Kidney epithelial cell (primary cell): ENCODE results near the gene GLT1D1. TPM values are rescaled to one million over a fixed set of nuclear protein-coding genes. Genes with fewer than 3 reads are reported as not detected.

Experiments
- DNase-seq: peaks from one replicate; pipeline ENCODE4 v3.0.0-alpha.2; 2010; ENCODE audit warnings: low read depth
- H3K27me3 ChIP-seq: 2 replicates; pipeline ENCODE4 v1.6.0; 2011; ENCODE audit warnings: low read length; ENCODE audit not compliant: control insufficient read depth, insufficient read depth
- H3K36me3 ChIP-seq: 2 replicates; pipeline ENCODE4 v1.5.1; 2011; ENCODE audit warnings: low read length; ENCODE audit not compliant: control insufficient read depth, insufficient read depth
- H3K4me3 ChIP-seq: 2 replicates; pipeline ENCODE4 v1.5.1; 2011; ENCODE audit warnings: low read depth, mild to moderate bottlenecking, control low read depth, low read length
- total RNA-seq: library from RNA; depleted of rRNA; stranded (reverse); fragments of >200 nt; gene quantifications from 2 replicates; pipeline ENCODE4 v1.2.3, GENCODE V29; 2015
- TF ChIP-seq, protein P1 (sequence below): IDR thresholded peaks from 2 replicates; pipeline ENCODE4 v1.5.1; 2011; ENCODE audit warnings: mild to moderate bottlenecking, moderate library complexity, low read length, control low read depth, inconsistent platforms; ENCODE audit not compliant: insufficient read depth, poor library complexity, severe bottlenecking

The GLT1D1 gene
- total RNA-seq, 1 donor from 2014 or later: 1.7 TPM

DNA sequence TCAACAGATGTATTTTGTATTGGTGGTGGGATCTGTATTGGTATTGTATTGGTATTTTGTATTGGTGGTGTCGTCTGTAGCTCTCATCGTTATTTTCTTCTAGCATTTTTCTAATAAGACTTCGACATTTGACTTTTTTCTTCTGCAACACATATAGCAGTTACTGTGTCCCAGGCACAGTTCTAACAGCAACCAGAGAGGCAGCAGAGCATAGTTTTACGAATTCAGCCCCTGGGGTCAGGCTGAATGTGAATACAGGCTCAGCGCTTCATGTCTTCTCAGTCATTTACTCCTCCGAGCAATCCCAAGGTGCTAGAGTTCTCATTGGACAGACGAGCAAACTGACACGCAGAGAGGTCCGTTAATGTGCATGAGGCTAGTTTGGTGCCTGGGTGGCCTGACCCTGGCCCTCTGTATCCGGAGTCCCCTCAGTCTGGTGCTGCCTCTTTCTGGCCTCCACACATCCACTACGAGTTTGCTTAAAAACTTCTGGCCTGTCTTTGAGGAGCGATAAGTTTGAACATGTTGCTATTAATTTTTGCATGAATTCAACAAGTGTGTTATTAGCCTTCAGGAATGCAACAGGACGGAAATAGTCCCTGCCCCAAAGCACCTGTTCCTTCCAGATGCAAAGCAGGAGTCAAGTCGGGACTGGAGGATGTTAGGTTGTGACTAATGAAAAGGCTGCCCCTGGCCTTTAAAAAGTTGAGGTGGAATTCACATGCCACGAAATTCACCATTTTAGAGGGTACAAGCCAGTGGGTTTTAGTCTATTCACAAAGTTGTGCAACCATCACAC lies 87.0 kb downstream of the GLT1D1 start:
- TF ChIP-seq, protein P1, sequence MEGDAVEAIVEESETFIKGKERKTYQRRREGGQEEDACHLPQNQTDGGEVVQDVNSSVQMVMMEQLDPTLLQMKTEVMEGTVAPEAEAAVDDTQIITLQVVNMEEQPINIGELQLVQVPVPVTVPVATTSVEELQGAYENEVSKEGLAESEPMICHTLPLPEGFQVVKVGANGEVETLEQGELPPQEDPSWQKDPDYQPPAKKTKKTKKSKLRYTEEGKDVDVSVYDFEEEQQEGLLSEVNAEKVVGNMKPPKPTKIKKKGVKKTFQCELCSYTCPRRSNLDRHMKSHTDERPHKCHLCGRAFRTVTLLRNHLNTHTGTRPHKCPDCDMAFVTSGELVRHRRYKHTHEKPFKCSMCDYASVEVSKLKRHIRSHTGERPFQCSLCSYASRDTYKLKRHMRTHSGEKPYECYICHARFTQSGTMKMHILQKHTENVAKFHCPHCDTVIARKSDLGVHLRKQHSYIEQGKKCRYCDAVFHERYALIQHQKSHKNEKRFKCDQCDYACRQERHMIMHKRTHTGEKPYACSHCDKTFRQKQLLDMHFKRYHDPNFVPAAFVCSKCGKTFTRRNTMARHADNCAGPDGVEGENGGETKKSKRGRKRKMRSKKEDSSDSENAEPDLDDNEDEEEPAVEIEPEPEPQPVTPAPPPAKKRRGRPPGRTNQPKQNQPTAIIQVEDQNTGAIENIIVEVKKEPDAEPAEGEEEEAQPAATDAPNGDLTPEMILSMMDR: no peak
- Histone ChIP-seq H3K27me3 (no peaks in the 10 kb centered on the region), H3K36me3 (no peaks in the 10 kb centered on the region), H3K4me3 (no peak overlapping the region)
- DNase-seq: no peak

DNA sequence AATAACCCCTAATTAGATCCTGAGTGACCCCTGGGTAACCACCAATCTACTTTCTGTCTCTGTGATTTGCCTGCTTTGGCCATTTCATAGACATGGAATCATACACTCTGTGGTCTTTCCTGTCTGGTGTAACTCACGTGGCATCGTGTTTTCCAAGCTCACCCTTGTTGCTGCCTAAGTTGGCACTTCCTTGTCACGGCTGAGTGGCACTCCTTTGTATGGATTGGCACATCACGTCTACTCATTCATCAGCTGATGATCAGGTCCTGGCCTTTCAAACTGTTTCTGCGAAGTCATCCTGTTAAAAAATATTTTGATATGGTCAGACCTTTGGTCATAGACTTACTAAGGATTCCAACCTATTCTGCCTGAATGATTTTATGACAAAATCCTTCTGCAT lies 87.7 kb downstream of the GLT1D1 start:
- no peak for DNase-seq
- TF ChIP-seq, protein P1: no peak
- Histone ChIP-seq H3K27me3 (no peaks in the 10 kb centered on the region), H3K36me3 (no peaks in the 10 kb centered on the region), H3K4me3 (no peak overlapping the region)

DNA sequence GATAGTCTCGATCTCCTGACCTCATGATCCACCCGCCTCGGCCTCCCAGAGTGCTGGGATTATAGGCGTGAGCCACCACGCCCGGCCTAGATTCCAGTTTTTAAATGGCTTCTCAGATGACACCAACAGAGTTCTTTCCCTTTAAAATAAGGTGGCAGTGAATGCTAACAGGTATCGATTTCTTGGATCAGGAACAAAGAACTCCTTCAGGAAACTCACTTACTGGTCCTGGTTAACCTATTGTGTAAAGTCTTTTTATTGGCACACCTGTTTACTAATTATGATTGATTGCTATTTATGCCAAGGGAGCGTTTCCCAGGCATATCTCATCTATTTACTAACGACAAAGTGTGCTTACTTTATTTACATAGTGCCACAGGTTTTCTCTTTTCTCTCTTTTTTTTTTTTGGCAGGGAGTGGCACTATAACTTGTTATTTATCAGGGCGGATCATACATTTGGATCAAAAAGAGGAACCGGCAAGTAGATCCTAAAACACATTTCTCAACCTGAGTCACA lies 89.7 kb downstream of the GLT1D1 start:
- TF ChIP-seq, protein P1: no peak
- no peak for DNase-seq
- Histone ChIP-seq H3K27me3 (no peaks in the 10 kb centered on the region), H3K4me3 (no peak overlapping the region), H3K36me3 (no peaks in the 10 kb centered on the region)

DNA sequence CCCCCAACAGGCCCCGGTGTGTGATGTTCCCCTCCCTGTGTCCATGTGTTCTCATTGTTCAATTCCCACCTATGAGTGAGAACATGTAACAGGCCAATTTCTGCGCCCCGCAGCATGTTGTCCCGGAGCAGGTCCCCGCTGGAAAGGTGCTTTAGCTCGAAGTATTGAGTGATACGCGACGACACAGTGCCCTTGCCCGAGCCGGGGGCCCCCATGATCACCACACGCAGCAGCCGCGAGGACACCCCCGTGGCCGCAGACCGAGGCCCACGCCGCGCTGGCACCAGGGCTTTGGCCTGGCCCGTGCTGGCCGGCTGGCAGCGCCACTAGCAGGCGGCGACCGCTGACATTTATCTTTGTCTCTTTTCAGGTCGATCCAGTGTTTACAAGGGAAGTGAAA lies 91.7 kb downstream of the GLT1D1 start:
- DNase-seq: no peak
- no peaks in the 10 kb centered on the region for H3K36me3 ChIP-seq
- no peaks in the 10 kb centered on the region for H3K27me3 ChIP-seq
- H3K4me3 ChIP-seq: no peak overlapping the region
- TF ChIP-seq, protein P1: no peak

DNA sequence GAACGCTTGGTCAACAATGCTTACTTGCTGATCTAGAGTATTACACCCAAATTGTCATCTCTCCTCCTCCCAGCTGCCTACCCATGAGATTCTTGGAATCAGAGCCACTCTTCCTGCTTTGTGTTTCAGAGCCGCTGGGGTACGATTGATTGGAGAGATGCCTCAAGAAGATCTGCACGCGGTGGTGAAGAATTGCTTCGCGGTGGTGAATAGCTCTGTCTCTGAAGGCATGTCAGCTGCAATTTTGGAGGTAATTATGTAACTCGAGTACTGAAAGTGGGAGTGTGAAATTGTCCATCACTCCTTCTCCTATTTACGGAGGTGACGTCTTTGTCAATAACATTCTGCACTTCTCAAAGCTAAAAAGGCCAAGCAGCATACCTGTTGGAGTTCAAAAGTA lies 93.9 kb downstream of the GLT1D1 start:
- Histone ChIP-seq H3K4me3 (no peak overlapping the region), H3K27me3 (no peaks in the 10 kb centered on the region), H3K36me3 (no peaks in the 10 kb centered on the region)
- DNase-seq: no peak
- TF ChIP-seq, protein P1: no peak
